ENCODE measurements around the gene APLP1. TPM values are rescaled to one million over a fixed set of nuclear protein-coding genes. Genes with fewer than 3 reads are reported as not detected.

Gene APLP1
- polyA plus RNA-seq, 4 donors, result 3.6 to 13.8 (median 4.7) TPM; not detected in 1

GRCh38 chr19:35859414-35859813, 9.0 kb upstream of the APLP1 start:
- H3K27ac ChIP-seq (ENCODE audit: low read depth in 1 of 3, low read length in 2 of 3), result no peak overlapping the region
- WGBS, 3 donors, result 15 to 52% (median 31%) methylated on average over 4 of the region's 4 CpGs
- H3K9me3 ChIP-seq (ENCODE audit: control insufficient read depth in 2 of 2, insufficient read depth in 1 of 2, low read depth in 1 of 2, low read length in 1 of 2), result peaks cover 0 to 5% of the 10 kb centered on the region in 2 donors
- FAIRE-seq (no peak), DNase-seq (peak in 1 of 2 donors; percentile 25)
- H3K27me3 ChIP-seq (ENCODE audit: control insufficient read depth in 3 of 3, insufficient read depth in 3 of 3, low read length in 3 of 3), result peaks cover 3 to 79% (median 30%) of the 10 kb centered on the region in 3 donors
- H3K4me1 ChIP-seq (ENCODE audit: control insufficient read depth in 3 of 3, insufficient read depth in 2 of 3, low read depth in 1 of 3, low read length in 2 of 3), result peaks cover 0 to 9% (median 4%) of the 10 kb centered on the region in 3 donors
- H3K36me3 ChIP-seq (ENCODE audit: control insufficient read depth in 3 of 3, insufficient read depth in 2 of 3, low read depth in 1 of 3, low read length in 3 of 3), result no peaks in the 10 kb centered on the region
- H3K4me3 ChIP-seq (ENCODE audit: low read depth in 1 of 3, low read length in 3 of 3), result no peak overlapping the region

GRCh38 chr19:35860436-35860817, 7.9 kb upstream of the APLP1 start:
- H3K4me3 ChIP-seq (ENCODE audit: low read depth in 1 of 3, low read length in 3 of 3), result no peak overlapping the region
- FAIRE-seq, result no peak
- H3K27ac ChIP-seq (ENCODE audit: low read depth in 1 of 3, low read length in 2 of 3), result no peak overlapping the region
- H3K4me1 ChIP-seq (ENCODE audit: control insufficient read depth in 3 of 3, insufficient read depth in 2 of 3, low read depth in 1 of 3, low read length in 2 of 3), result peaks cover 0 to 9% (median 4%) of the 10 kb centered on the region in 3 donors
- DNase-seq, result no peak
- peaks cover 0 to 5% of the 10 kb centered on the region in 2 donors for H3K9me3 ChIP-seq (ENCODE audit: control insufficient read depth in 2 of 2, insufficient read depth in 1 of 2, low read depth in 1 of 2, low read length in 1 of 2)
- no peaks in the 10 kb centered on the region for H3K36me3 ChIP-seq (ENCODE audit: control insufficient read depth in 3 of 3, insufficient read depth in 2 of 3, low read depth in 1 of 3, low read length in 3 of 3)
- H3K27me3 ChIP-seq (ENCODE audit: control insufficient read depth in 3 of 3, insufficient read depth in 3 of 3, low read length in 3 of 3), result peaks cover 3 to 70% (median 25%) of the 10 kb centered on the region in 3 donors
- 17 to 20% (median 20%) methylated on average over 22 to 24 of the region's 24 CpGs for WGBS, 3 donors

- peak; percentile 14 to 35 for DNase-seq
- Histone ChIP-seq H3K4me3 (ENCODE audit: low read depth in 1 of 3, low read length in 3 of 3) (no peak overlapping the region), H3K4me1 (ENCODE audit: control insufficient read depth in 3 of 3, insufficient read depth in 2 of 3, low read depth in 1 of 3, low read length in 2 of 3) (peaks cover 0 to 5% (median 4%) of the 10 kb centered on the region in 3 donors), H3K36me3 (ENCODE audit: control insufficient read depth in 3 of 3, insufficient read depth in 2 of 3, low read depth in 1 of 3, low read length in 3 of 3) (no peaks in the 10 kb centered on the region), H3K27ac (ENCODE audit: low read depth in 1 of 3, low read length in 2 of 3) (no peak overlapping the region), H3K9me3 (ENCODE audit: control insufficient read depth in 2 of 2, insufficient read depth in 1 of 2, low read depth in 1 of 2, low read length in 1 of 2) (peaks cover 0 to 5% of the 10 kb centered on the region in 2 donors), H3K27me3 (ENCODE audit: control insufficient read depth in 3 of 3, insufficient read depth in 3 of 3, low read length in 3 of 3) (peaks cover 3 to 70% (median 25%) of the 10 kb centered on the region in 3 donors)
- no peak for FAIRE-seq
- WGBS, 3 donors, result 12 to 30% (median 25%) methylated on average over 53 to 55 of the region's 55 CpGs
Measured at GRCh38 chr19:35860818-35861639, 7.3 kb upstream of the APLP1 start.

- no peak overlapping the region for H3K27ac ChIP-seq (ENCODE audit: low read depth in 1 of 3, low read length in 2 of 3)
- no peaks in the 10 kb centered on the region for H3K36me3 ChIP-seq (ENCODE audit: control insufficient read depth in 3 of 3, insufficient read depth in 2 of 3, low read depth in 1 of 3, low read length in 3 of 3)
- peaks cover 0 to 5% of the 10 kb centered on the region in 2 donors for H3K9me3 ChIP-seq (ENCODE audit: control insufficient read depth in 2 of 2, insufficient read depth in 1 of 2, low read depth in 1 of 2, low read length in 1 of 2)
- peaks cover 3 to 69% (median 25%) of the 10 kb centered on the region in 3 donors for H3K27me3 ChIP-seq (ENCODE audit: control insufficient read depth in 3 of 3, insufficient read depth in 3 of 3, low read length in 3 of 3)
- H3K4me3 ChIP-seq (ENCODE audit: low read depth in 1 of 3, low read length in 3 of 3), result no peak overlapping the region
- DNase-seq, result no peak
- peaks cover 0 to 4% (median 0%) of the 10 kb centered on the region in 3 donors for H3K4me1 ChIP-seq (ENCODE audit: control insufficient read depth in 3 of 3, insufficient read depth in 2 of 3, low read depth in 1 of 3, low read length in 2 of 3)
- WGBS, 3 donors, result 46 to 54% (median 54%) methylated on average over 18 to 19 of the region's 19 CpGs
- no peak for FAIRE-seq
Measured at GRCh38 chr19:35861640-35862160, 6.7 kb upstream of the APLP1 start.

- WGBS, 3 donors, result 69 to 80% (median 71%) methylated on average over 14 of the region's 14 CpGs
- Histone ChIP-seq H3K4me3 (ENCODE audit: low read depth in 1 of 3, low read length in 3 of 3) (no peak overlapping the region), H3K27me3 (ENCODE audit: control insufficient read depth in 3 of 3, insufficient read depth in 3 of 3, low read length in 3 of 3) (peaks cover 0 to 62% (median 20%) of the 10 kb centered on the region in 3 donors), H3K27ac (ENCODE audit: low read depth in 1 of 3, low read length in 2 of 3) (no peak overlapping the region), H3K4me1 (ENCODE audit: control insufficient read depth in 3 of 3, insufficient read depth in 2 of 3, low read depth in 1 of 3, low read length in 2 of 3) (no peaks in the 10 kb centered on the region), H3K36me3 (ENCODE audit: control insufficient read depth in 3 of 3, insufficient read depth in 2 of 3, low read depth in 1 of 3, low read length in 3 of 3) (no peaks in the 10 kb centered on the region), H3K9me3 (ENCODE audit: control insufficient read depth in 2 of 2, insufficient read depth in 1 of 2, low read depth in 1 of 2, low read length in 1 of 2) (peaks cover 0 to 5% of the 10 kb centered on the region in 2 donors)
- DNase-seq (no peak), FAIRE-seq (no peak)
Measured at GRCh38 chr19:35862528-35862927, 5.8 kb upstream of the APLP1 start.

- H3K4me1 ChIP-seq (ENCODE audit: control insufficient read depth in 3 of 3, insufficient read depth in 2 of 3, low read depth in 1 of 3, low read length in 2 of 3), result peaks cover 0 to under 1% (median 0%) of the 10 kb centered on the region in 3 donors
- H3K4me3 ChIP-seq (ENCODE audit: low read depth in 1 of 3, low read length in 3 of 3), result no peak overlapping the region
- 76 to 92% (median 84%) methylated on average over 5 of the region's 5 CpGs for WGBS, 3 donors
- FAIRE-seq (no peak), DNase-seq (no peak)
- no peaks in the 10 kb centered on the region for H3K36me3 ChIP-seq (ENCODE audit: control insufficient read depth in 3 of 3, insufficient read depth in 2 of 3, low read depth in 1 of 3, low read length in 3 of 3)
- H3K27me3 ChIP-seq (ENCODE audit: control insufficient read depth in 3 of 3, insufficient read depth in 3 of 3, low read length in 3 of 3), result peaks cover 0 to 63% (median 24%) of the 10 kb centered on the region in 3 donors
- no peak overlapping the region for H3K27ac ChIP-seq (ENCODE audit: low read depth in 1 of 3, low read length in 2 of 3)
- peaks cover 0 to 5% of the 10 kb centered on the region in 2 donors for H3K9me3 ChIP-seq (ENCODE audit: control insufficient read depth in 2 of 2, insufficient read depth in 1 of 2, low read depth in 1 of 2, low read length in 1 of 2)
Measured at GRCh38 chr19:35863018-35863417, 5.4 kb upstream of the APLP1 start.

- Histone ChIP-seq H3K4me3 (ENCODE audit: low read depth in 1 of 3, low read length in 3 of 3) (peak overlapping the region in 2 of 3 donors; percentile 29 to 39), H3K27ac (ENCODE audit: low read depth in 1 of 3, low read length in 2 of 3) (peak overlapping the region in 1 of 3 donors; percentile 28), H3K4me1 (ENCODE audit: control insufficient read depth in 3 of 3, insufficient read depth in 2 of 3, low read depth in 1 of 3, low read length in 2 of 3) (peaks cover 0 to 18% (median 3%) of the 10 kb centered on the region in 3 donors), H3K36me3 (ENCODE audit: control insufficient read depth in 3 of 3, insufficient read depth in 2 of 3, low read depth in 1 of 3, low read length in 3 of 3) (no peaks in the 10 kb centered on the region), H3K9me3 (ENCODE audit: control insufficient read depth in 2 of 2, insufficient read depth in 1 of 2, low read depth in 1 of 2, low read length in 1 of 2) (no peaks in the 10 kb centered on the region), H3K27me3 (ENCODE audit: control insufficient read depth in 3 of 3, insufficient read depth in 3 of 3, low read length in 3 of 3) (peaks cover 2 to 49% (median 4%) of the 10 kb centered on the region in 3 donors)
- WGBS, 3 donors, result 1 to 4% (median 3%) methylated on average over 12 to 15 of the region's 15 CpGs
- no peak for DNase-seq
- FAIRE-seq, result no peak
Measured at GRCh38 chr19:35868823-35869326, 501 bp downstream of the APLP1 start.

GRCh38 chr19:35869327-35870123, 1.2 kb downstream of the APLP1 start:
- H3K4me1 ChIP-seq (ENCODE audit: control insufficient read depth in 3 of 3, insufficient read depth in 2 of 3, low read depth in 1 of 3, low read length in 2 of 3), result peaks cover 0 to 18% (median 3%) of the 10 kb centered on the region in 3 donors
- H3K9me3 ChIP-seq (ENCODE audit: control insufficient read depth in 2 of 2, insufficient read depth in 1 of 2, low read depth in 1 of 2, low read length in 1 of 2), result no peaks in the 10 kb centered on the region
- DNase-seq (peak; percentile 54 to 79), FAIRE-seq (no peak)
- H3K36me3 ChIP-seq (ENCODE audit: control insufficient read depth in 3 of 3, insufficient read depth in 2 of 3, low read depth in 1 of 3, low read length in 3 of 3), result no peaks in the 10 kb centered on the region
- peak overlapping the region in 1 of 3 donors; percentile 28 for H3K27ac ChIP-seq (ENCODE audit: low read depth in 1 of 3, low read length in 2 of 3)
- H3K4me3 ChIP-seq (ENCODE audit: low read depth in 1 of 3, low read length in 3 of 3), result peak overlapping the region in 2 of 3 donors; percentile 14 to 29
- H3K27me3 ChIP-seq (ENCODE audit: control insufficient read depth in 3 of 3, insufficient read depth in 3 of 3, low read length in 3 of 3), result peaks cover 2 to 49% (median 4%) of the 10 kb centered on the region in 3 donors
- 1 to 3% (median 2%) methylated on average over 47 to 51 of the region's 51 CpGs for WGBS, 3 donors

Data from small intestine (tissue), 7 donors.